HEK293 (cell line): ENCODE measurements around the gene KCNK1.

ENCODE experiments used
- IKZF3 ChIP-seq: fragments of 450-650 bp; IDR thresholded peaks from 2 replicates; pipeline ENCODE4 v1.5.0; 2018; ENCODE audit warnings: missing biosample characterization, mild to moderate bottlenecking, missing genetic modification characterization, moderate library complexity
- MYNN ChIP-seq: fragments of 450-650 bp; formaldehyde crosslinking; IDR thresholded peaks from 2 replicates; pipeline ENCODE4 v1.5.1; 2016; ENCODE audit warnings: missing biosample characterization, missing genetic modification characterization, borderline replicate concordance
- MZF1 ChIP-seq: fragments of 450-650 bp; formaldehyde crosslinking; IDR thresholded peaks from 2 replicates; pipeline ENCODE4 v1.5.1; 2017; ENCODE audit warnings: missing biosample characterization, missing genetic modification characterization, borderline replicate concordance
- RBAK ChIP-seq: fragments of 450-650 bp; formaldehyde crosslinking; IDR thresholded peaks from 2 replicates; pipeline ENCODE4 v1.5.1; 2016; ENCODE audit warnings: missing biosample characterization, missing genetic modification characterization
- SCRT1 ChIP-seq: fragments of 450-650 bp; formaldehyde crosslinking; IDR thresholded peaks from 2 replicates; pipeline ENCODE4 v1.5.1; 2016; ENCODE audit warnings: missing biosample characterization, missing genetic modification characterization, borderline replicate concordance
- SCRT2 ChIP-seq: fragments of 450-650 bp; formaldehyde crosslinking; IDR thresholded peaks from 2 replicates; pipeline ENCODE4 v1.5.1; 2016; ENCODE audit warnings: missing biosample characterization, missing genetic modification characterization
- ZBTB7A ChIP-seq: fragments of 450-650 bp; formaldehyde crosslinking; IDR thresholded peaks from 2 replicates; pipeline ENCODE4 v1.5.1; 2016; ENCODE audit warnings: low read depth, missing biosample characterization, missing genetic modification characterization
- ZEB2 ChIP-seq: fragments of 450-650 bp; formaldehyde crosslinking; IDR thresholded peaks from 2 replicates; pipeline ENCODE4 v1.5.1; 2016; ENCODE audit warnings: missing biosample characterization, missing genetic modification characterization
- ZIC2 ChIP-seq: fragments of 450-650 bp; formaldehyde crosslinking; IDR thresholded peaks from 2 replicates; pipeline ENCODE4 v1.5.1; 2016; ENCODE audit warnings: missing biosample characterization, missing genetic modification characterization
- ZNF133 ChIP-seq: fragments of 450-650 bp; formaldehyde crosslinking; IDR thresholded peaks from 2 replicates; pipeline ENCODE4 v1.5.1; 2016; ENCODE audit warnings: missing biosample characterization, missing genetic modification characterization
- ZNF140 ChIP-seq: fragments of 450-650 bp; formaldehyde crosslinking; IDR thresholded peaks from 2 replicates; pipeline ENCODE4 v1.5.1; 2016; ENCODE audit warnings: missing biosample characterization, missing genetic modification characterization
- ZNF169 ChIP-seq: fragments of 450-650 bp; formaldehyde crosslinking; IDR thresholded peaks from 2 replicates; pipeline ENCODE4 v1.5.1; 2016; ENCODE audit warnings: missing biosample characterization, missing genetic modification characterization
- ZNF324 ChIP-seq: fragments of 450-650 bp; formaldehyde crosslinking; IDR thresholded peaks from 2 replicates; pipeline ENCODE4 v1.5.1; 2016; ENCODE audit warnings: missing biosample characterization, missing genetic modification characterization
- ZNF768 ChIP-seq: fragments of 450-650 bp; formaldehyde crosslinking; IDR thresholded peaks from 2 replicates; pipeline ENCODE4 v1.5.1; 2018; ENCODE audit warnings: missing biosample characterization, mild to moderate bottlenecking, missing genetic modification characterization
- TF ChIP-seq, protein P1 (sequence below): fragments of 450-650 bp; formaldehyde crosslinking; IDR thresholded peaks from 2 replicates; pipeline ENCODE4 v1.5.1; 2016; ENCODE audit warnings: missing biosample characterization, missing genetic modification characterization, borderline replicate concordance
- TF ChIP-seq, protein P2 (sequence below): fragments of 450-650 bp; formaldehyde crosslinking; IDR thresholded peaks from 2 replicates; pipeline ENCODE4 v1.5.1; 2016; ENCODE audit warnings: missing biosample characterization, missing genetic modification characterization
- TF ChIP-seq, protein P3 (sequence below): fragments of 450-650 bp; formaldehyde crosslinking; IDR thresholded peaks from 2 replicates; pipeline ENCODE4 v1.5.1; 2016; ENCODE audit warnings: missing biosample characterization, missing genetic modification characterization
- TF ChIP-seq, protein P4 (sequence below): IDR thresholded peaks from 2 replicates; pipeline ENCODE4 v1.6.1; 2011; ENCODE audit warnings: mild to moderate bottlenecking, low read depth, low read length, borderline replicate concordance
- TF ChIP-seq, protein P5 (sequence below): fragments of 450-650 bp; formaldehyde crosslinking; IDR thresholded peaks from 2 replicates; pipeline ENCODE4 v1.5.1; 2016; ENCODE audit warnings: missing biosample characterization, missing genetic modification characterization
- TF ChIP-seq, protein P6 (sequence below): fragments of 450-650 bp; formaldehyde crosslinking; IDR thresholded peaks from 2 replicates; pipeline ENCODE4 v1.5.1; 2016; ENCODE audit warnings: missing biosample characterization, missing genetic modification characterization
- TF ChIP-seq, protein P7 (sequence below): fragments of 450-650 bp; formaldehyde crosslinking; IDR thresholded peaks from 2 replicates; pipeline ENCODE4 v1.5.1; 2016; ENCODE audit warnings: missing biosample characterization, missing genetic modification characterization, low read depth
- TF ChIP-seq, protein P8 (sequence below): fragments of 450-650 bp; formaldehyde crosslinking; IDR thresholded peaks from 2 replicates; pipeline ENCODE4 v1.5.1; 2016; ENCODE audit warnings: missing biosample characterization, missing genetic modification characterization, borderline replicate concordance

The KCNK1 gene

DNA sequence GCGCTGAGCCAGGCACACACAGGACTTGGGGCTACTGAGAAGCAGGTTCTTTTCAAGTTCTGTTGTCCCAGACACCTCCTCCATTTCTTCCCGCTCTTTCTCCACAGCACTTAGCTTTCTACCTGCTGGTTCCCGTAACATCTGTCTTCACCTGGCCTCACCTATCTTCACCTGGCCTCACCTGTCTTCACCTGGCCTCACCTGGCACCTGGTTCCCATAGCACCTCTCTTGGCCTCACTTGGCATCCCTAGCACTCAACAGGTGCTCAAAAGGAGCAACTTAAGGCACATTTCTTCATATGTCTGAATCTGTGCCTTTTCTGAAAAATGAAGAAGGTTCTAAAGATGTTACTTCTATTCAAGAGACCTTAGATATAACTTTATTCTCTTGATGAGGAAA is 10.4 kb downstream of the KCNK1 start (continued):
- TF ChIP-seq, protein P1, sequence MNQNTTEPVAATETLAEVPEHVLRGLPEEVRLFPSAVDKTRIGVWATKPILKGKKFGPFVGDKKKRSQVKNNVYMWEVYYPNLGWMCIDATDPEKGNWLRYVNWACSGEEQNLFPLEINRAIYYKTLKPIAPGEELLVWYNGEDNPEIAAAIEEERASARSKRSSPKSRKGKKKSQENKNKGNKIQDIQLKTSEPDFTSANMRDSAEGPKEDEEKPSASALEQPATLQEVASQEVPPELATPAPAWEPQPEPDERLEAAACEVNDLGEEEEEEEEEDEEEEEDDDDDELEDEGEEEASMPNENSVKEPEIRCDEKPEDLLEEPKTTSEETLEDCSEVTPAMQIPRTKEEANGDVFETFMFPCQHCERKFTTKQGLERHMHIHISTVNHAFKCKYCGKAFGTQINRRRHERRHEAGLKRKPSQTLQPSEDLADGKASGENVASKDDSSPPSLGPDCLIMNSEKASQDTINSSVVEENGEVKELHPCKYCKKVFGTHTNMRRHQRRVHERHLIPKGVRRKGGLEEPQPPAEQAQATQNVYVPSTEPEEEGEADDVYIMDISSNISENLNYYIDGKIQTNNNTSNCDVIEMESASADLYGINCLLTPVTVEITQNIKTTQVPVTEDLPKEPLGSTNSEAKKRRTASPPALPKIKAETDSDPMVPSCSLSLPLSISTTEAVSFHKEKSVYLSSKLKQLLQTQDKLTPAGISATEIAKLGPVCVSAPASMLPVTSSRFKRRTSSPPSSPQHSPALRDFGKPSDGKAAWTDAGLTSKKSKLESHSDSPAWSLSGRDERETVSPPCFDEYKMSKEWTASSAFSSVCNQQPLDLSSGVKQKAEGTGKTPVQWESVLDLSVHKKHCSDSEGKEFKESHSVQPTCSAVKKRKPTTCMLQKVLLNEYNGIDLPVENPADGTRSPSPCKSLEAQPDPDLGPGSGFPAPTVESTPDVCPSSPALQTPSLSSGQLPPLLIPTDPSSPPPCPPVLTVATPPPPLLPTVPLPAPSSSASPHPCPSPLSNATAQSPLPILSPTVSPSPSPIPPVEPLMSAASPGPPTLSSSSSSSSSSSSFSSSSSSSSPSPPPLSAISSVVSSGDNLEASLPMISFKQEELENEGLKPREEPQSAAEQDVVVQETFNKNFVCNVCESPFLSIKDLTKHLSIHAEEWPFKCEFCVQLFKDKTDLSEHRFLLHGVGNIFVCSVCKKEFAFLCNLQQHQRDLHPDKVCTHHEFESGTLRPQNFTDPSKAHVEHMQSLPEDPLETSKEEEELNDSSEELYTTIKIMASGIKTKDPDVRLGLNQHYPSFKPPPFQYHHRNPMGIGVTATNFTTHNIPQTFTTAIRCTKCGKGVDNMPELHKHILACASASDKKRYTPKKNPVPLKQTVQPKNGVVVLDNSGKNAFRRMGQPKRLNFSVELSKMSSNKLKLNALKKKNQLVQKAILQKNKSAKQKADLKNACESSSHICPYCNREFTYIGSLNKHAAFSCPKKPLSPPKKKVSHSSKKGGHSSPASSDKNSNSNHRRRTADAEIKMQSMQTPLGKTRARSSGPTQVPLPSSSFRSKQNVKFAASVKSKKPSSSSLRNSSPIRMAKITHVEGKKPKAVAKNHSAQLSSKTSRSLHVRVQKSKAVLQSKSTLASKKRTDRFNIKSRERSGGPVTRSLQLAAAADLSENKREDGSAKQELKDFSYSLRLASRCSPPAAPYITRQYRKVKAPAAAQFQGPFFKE = no peak
- TF ChIP-seq, protein P2, sequence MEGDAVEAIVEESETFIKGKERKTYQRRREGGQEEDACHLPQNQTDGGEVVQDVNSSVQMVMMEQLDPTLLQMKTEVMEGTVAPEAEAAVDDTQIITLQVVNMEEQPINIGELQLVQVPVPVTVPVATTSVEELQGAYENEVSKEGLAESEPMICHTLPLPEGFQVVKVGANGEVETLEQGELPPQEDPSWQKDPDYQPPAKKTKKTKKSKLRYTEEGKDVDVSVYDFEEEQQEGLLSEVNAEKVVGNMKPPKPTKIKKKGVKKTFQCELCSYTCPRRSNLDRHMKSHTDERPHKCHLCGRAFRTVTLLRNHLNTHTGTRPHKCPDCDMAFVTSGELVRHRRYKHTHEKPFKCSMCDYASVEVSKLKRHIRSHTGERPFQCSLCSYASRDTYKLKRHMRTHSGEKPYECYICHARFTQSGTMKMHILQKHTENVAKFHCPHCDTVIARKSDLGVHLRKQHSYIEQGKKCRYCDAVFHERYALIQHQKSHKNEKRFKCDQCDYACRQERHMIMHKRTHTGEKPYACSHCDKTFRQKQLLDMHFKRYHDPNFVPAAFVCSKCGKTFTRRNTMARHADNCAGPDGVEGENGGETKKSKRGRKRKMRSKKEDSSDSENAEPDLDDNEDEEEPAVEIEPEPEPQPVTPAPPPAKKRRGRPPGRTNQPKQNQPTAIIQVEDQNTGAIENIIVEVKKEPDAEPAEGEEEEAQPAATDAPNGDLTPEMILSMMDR (tag by site-specific recombination) = no peak
- TF ChIP-seq ZIC2 (tag by site-specific recombination) = no peak
- no peak for TF ChIP-seq RBAK (tag by site-specific recombination)
- peak; percentile 100 for TF ChIP-seq ZEB2 (tag by site-specific recombination)
- TF ChIP-seq, protein P3, sequence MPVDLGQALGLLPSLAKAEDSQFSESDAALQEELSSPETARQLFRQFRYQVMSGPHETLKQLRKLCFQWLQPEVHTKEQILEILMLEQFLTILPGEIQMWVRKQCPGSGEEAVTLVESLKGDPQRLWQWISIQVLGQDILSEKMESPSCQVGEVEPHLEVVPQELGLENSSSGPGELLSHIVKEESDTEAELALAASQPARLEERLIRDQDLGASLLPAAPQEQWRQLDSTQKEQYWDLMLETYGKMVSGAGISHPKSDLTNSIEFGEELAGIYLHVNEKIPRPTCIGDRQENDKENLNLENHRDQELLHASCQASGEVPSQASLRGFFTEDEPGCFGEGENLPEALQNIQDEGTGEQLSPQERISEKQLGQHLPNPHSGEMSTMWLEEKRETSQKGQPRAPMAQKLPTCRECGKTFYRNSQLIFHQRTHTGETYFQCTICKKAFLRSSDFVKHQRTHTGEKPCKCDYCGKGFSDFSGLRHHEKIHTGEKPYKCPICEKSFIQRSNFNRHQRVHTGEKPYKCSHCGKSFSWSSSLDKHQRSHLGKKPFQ (tag by site-specific recombination) = no peak
- TF ChIP-seq ZNF140 = no peak
- TF ChIP-seq, protein P4, sequence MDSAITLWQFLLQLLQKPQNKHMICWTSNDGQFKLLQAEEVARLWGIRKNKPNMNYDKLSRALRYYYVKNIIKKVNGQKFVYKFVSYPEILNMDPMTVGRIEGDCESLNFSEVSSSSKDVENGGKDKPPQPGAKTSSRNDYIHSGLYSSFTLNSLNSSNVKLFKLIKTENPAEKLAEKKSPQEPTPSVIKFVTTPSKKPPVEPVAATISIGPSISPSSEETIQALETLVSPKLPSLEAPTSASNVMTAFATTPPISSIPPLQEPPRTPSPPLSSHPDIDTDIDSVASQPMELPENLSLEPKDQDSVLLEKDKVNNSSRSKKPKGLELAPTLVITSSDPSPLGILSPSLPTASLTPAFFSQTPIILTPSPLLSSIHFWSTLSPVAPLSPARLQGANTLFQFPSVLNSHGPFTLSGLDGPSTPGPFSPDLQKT = no peak
- peak; percentile 89 for TF ChIP-seq SCRT2 (tag by site-specific recombination)
- TF ChIP-seq ZNF169 = no peak
- TF ChIP-seq SCRT1 (tag by site-specific recombination) = 0 out of 2 replicates have a peak, but pooled peaks have one; percentile 67
- TF ChIP-seq ZNF133 (tag by site-specific recombination) = no peak
- TF ChIP-seq, protein P5, sequence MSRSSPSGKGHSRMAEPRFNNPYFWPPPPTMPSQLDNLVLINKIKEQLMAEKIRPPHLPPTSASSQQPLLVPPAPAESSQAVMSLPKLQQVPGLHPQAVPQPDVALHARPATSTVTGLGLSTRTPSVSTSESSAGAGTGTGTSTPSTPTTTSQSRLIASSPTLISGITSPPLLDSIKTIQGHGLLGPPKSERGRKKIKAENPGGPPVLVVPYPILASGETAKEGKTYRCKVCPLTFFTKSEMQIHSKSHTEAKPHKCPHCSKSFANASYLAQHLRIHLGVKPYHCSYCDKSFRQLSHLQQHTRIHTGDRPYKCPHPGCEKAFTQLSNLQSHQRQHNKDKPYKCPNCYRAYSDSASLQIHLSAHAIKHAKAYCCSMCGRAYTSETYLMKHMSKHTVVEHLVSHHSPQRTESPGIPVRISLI (tag by site-specific recombination) = no peak
- TF ChIP-seq IKZF3 (tag by site-specific recombination) = no peak
- no peak for TF ChIP-seq ZNF768
- TF ChIP-seq, protein P6, sequence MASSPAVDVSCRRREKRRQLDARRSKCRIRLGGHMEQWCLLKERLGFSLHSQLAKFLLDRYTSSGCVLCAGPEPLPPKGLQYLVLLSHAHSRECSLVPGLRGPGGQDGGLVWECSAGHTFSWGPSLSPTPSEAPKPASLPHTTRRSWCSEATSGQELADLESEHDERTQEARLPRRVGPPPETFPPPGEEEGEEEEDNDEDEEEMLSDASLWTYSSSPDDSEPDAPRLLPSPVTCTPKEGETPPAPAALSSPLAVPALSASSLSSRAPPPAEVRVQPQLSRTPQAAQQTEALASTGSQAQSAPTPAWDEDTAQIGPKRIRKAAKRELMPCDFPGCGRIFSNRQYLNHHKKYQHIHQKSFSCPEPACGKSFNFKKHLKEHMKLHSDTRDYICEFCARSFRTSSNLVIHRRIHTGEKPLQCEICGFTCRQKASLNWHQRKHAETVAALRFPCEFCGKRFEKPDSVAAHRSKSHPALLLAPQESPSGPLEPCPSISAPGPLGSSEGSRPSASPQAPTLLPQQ (tag by site-specific recombination) = no peak
- TF ChIP-seq, protein P7, sequence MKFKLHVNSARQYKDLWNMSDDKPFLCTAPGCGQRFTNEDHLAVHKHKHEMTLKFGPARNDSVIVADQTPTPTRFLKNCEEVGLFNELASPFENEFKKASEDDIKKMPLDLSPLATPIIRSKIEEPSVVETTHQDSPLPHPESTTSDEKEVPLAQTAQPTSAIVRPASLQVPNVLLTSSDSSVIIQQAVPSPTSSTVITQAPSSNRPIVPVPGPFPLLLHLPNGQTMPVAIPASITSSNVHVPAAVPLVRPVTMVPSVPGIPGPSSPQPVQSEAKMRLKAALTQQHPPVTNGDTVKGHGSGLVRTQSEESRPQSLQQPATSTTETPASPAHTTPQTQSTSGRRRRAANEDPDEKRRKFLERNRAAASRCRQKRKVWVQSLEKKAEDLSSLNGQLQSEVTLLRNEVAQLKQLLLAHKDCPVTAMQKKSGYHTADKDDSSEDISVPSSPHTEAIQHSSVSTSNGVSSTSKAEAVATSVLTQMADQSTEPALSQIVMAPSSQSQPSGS (tag by site-specific recombination) = no peak
- no peak for TF ChIP-seq MYNN (tag by site-specific recombination)
- TF ChIP-seq, protein P8, sequence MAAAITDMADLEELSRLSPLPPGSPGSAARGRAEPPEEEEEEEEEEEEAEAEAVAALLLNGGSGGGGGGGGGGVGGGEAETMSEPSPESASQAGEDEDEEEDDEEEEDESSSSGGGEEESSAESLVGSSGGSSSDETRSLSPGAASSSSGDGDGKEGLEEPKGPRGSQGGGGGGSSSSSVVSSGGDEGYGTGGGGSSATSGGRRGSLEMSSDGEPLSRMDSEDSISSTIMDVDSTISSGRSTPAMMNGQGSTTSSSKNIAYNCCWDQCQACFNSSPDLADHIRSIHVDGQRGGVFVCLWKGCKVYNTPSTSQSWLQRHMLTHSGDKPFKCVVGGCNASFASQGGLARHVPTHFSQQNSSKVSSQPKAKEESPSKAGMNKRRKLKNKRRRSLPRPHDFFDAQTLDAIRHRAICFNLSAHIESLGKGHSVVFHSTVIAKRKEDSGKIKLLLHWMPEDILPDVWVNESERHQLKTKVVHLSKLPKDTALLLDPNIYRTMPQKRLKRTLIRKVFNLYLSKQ (tag by site-specific recombination) = no peak
- TF ChIP-seq MZF1 (tag by site-specific recombination) = no peak
- TF ChIP-seq ZNF324 (tag by site-specific recombination) = no peak
- no peak for TF ChIP-seq ZBTB7A (tag by site-specific recombination)
